Heart left ventricle (tissue), 13 donors: ENCODE measurements around the gene ARAP3.

Experiments used
- CTCF ChIP-seq, 12 donors: fragments of 200-600 bp; sonication (generic) in 4 of 12; IDR thresholded peaks; one replicate each; pipeline versions ENCODE4 v1.5.0 to v1.8.0; 2018 to 2022; ENCODE audit warnings: antibody characterized with exemption in 12 of 12, mild to moderate bottlenecking in 5 of 12
- POLR2A ChIP-seq, 2 donors: fragments of 450-650 bp; IDR thresholded peaks; one replicate each; pipeline ENCODE4 v1.6.1; 2017; ENCODE audit warnings: antibody characterized with exemption in 2 of 2, mild to moderate bottlenecking in 2 of 2, moderate library complexity in 2 of 2
- donor health status: ischemic (EF 13 %, LVEDD 7.1; RV severe dilation, severe dysfunction).
- donor health status: DM: no; HTN: yes; CAD: no.
- donor health status: DM: no; HTN: no; CAD: no.
- donor health status: ischemic (EF 25% LVEDD 6.9; RV normal size, moderate dysfunction).
- donor health status: ischemic (EF 25% LVEDD 5.7; RV mildly dilated, moderate dysfunction).
- donor health status: ischemic (EF 35%, LVEDD 5.7; RV mildly dilated, moderate dysfunction).
- donor health status: nonischemic (EF 11% LVEDD 7.7; RV severe dilation, severe dysfunction).
- donor health status: DM: yes; HTN: yes; CAD: no.
- donor health status: PGD.
- donor health status: ischemic (EF 29% LVEDD 5.4; RV normal size, mild dysfunction).
- donor health status: nonischemic (EF 23%, LVEDD 6.1; RV moderate dilation, normal function).

- TF ChIP-seq CTCF (IDR thresholded peaks at IDR 0.05) (no peak), POLR2A (IDR thresholded peaks at IDR 0.05) (no peak)
Measured at GRCh38 chr5:141715346-141715905, 33.4 kb upstream of the ARAP3 start.
